ENCODE results near the gene CATSPER1. TPM values are rescaled to one million over a fixed set of nuclear protein-coding genes. Genes with fewer than 3 reads are reported as not detected.

Gene CATSPER1
- total and polyA plus RNA-seq, 8 donors = 0.24 to 2.6 (median 1.2) TPM; not detected in 5

GRCh38 chr11:66062408-66062807, 36.1 kb upstream of the CATSPER1 start:
- no peaks in the 10 kb centered on the region for H3K9me3 ChIP-seq
- intact Hi-C loops (cut with DNase I) = no loop called here
- peaks cover 0 to 7% of the 10 kb centered on the region in 2 donors for H3K4me1 ChIP-seq
- H3K27ac ChIP-seq = no peak overlapping the region
- DNase-seq = no peak
- peaks cover 0 to 100% of the 10 kb centered on the region in 2 donors for H3K36me3 ChIP-seq
- no peak for ATAC-seq
- TF ChIP-seq CTCF (IDR thresholded peaks at IDR 0.05) = no peak
- H3K27me3 ChIP-seq = no peaks in the 10 kb centered on the region
- no peak overlapping the region for H3K4me3 ChIP-seq

GRCh38 chr11:66061268-66061667, 35.0 kb upstream of the CATSPER1 start:
- Histone ChIP-seq H3K27me3 (no peaks in the 10 kb centered on the region), H3K9me3 (no peaks in the 10 kb centered on the region), H3K4me3 (no peak overlapping the region), H3K4me1 (peaks cover 0 to 3% of the 10 kb centered on the region in 2 donors), H3K36me3 (peaks cover 0 to 100% of the 10 kb centered on the region in 2 donors), H3K27ac (no peak overlapping the region)
- DNase-seq (no peak), ATAC-seq (no peak)
- intact Hi-C loops (cut with DNase I) = no loop called here
- no peak for TF ChIP-seq CTCF (IDR thresholded peaks at IDR 0.05)

GRCh38 chr11:66059966-66060680, 33.8 kb upstream of the CATSPER1 start:
- Histone ChIP-seq H3K4me1 (no peaks in the 10 kb centered on the region), H3K9me3 (no peaks in the 10 kb centered on the region), H3K4me3 (no peak overlapping the region), H3K27me3 (no peaks in the 10 kb centered on the region), H3K36me3 (peaks cover 0 to 100% of the 10 kb centered on the region in 2 donors), H3K27ac (no peak overlapping the region)
- DNase-seq (no peak), ATAC-seq (no peak)
- TF ChIP-seq CTCF (IDR thresholded peaks at IDR 0.05) = no peak
- intact Hi-C loops (cut with DNase I) = no loop called here

- no peak for ATAC-seq
- intact Hi-C loops (cut with DNase I) = no loop called here
- Histone ChIP-seq H3K27me3 (no peaks in the 10 kb centered on the region), H3K27ac (no peak overlapping the region), H3K36me3 (peaks cover 0 to 81% of the 10 kb centered on the region in 2 donors), H3K9me3 (no peaks in the 10 kb centered on the region), H3K4me3 (no peak overlapping the region), H3K4me1 (peaks cover 9 to 22% of the 10 kb centered on the region in 2 donors)
- no peak for TF ChIP-seq CTCF (IDR thresholded peaks at IDR 0.05)
- no peak for DNase-seq
Observed at GRCh38 chr11:66056501-66056900, 30.2 kb upstream of the CATSPER1 start.

- Histone ChIP-seq H3K4me3 (no peak overlapping the region), H3K9me3 (no peaks in the 10 kb centered on the region), H3K36me3 (peaks cover 0 to 66% of the 10 kb centered on the region in 2 donors), H3K27me3 (no peaks in the 10 kb centered on the region), H3K27ac (no peak overlapping the region), H3K4me1 (peaks cover 9 to 29% of the 10 kb centered on the region in 2 donors)
- intact Hi-C loops (cut with DNase I) = no loop called here
- ATAC-seq (no peak), DNase-seq (no peak)
- TF ChIP-seq CTCF (IDR thresholded peaks at IDR 0.05) = no peak
Observed at GRCh38 chr11:66055021-66055420, 28.7 kb upstream of the CATSPER1 start.
